Neural cell (in vitro differentiated cells): ENCODE data around the gene COL6A5. TPM values are rescaled to one million over a fixed set of nuclear protein-coding genes. Genes with fewer than 3 reads are reported as not detected.

Experiments used
- H2AFZ ChIP-seq: fragments of 200-600, 300-800 bp; sonication (generic), shearing (Covaris generic); 2 replicates; pipeline ENCODE4 v1.6.0; 2014; ENCODE audit warnings: low read depth, mild to moderate bottlenecking, antibody characterized with exemption, low read length, moderate library complexity
- H3F3A ChIP-seq: fragments of 200-600 bp; shearing (Covaris generic); 2 replicates; pipeline ENCODE4 v1.6.1; 2016; ENCODE audit warnings: mild to moderate bottlenecking, moderate library complexity, mixed read lengths, antibody characterized with exemption, low read length; ENCODE audit not compliant: insufficient read depth, poor library complexity, severe bottlenecking
- H3K27ac ChIP-seq: fragments of 200-600, 300-800 bp; sonication (generic), shearing (Covaris generic); 2 replicates; pipeline ENCODE4 v1.5.1; 2014; ENCODE audit warnings: mild to moderate bottlenecking, low read length, moderate library complexity
- H3K27me3 ChIP-seq: fragments of 300-800, 200-600 bp; sonication (generic), shearing (Covaris generic); 2 replicates; pipeline ENCODE4 v1.6.0; 2014; ENCODE audit warnings: mild to moderate bottlenecking, low read depth, low read length, moderate library complexity; ENCODE audit not compliant: insufficient read depth
- H3K36me3 ChIP-seq: fragments of 300-800, 200-600 bp; sonication (generic), shearing (Covaris generic); 2 replicates; pipeline ENCODE4 v1.5.1; 2014; ENCODE audit warnings: mild to moderate bottlenecking, antibody characterized with exemption, low read length, moderate library complexity; ENCODE audit not compliant: insufficient read depth
- H3K4me2 ChIP-seq: fragments of 300-800, 200-600 bp; sonication (generic), shearing (Covaris generic); 2 replicates; pipeline ENCODE4 v1.6.0; 2014; ENCODE audit warnings: mild to moderate bottlenecking, low read length
- H3K4me3 ChIP-seq: fragments of 300-800, 200-600 bp; sonication (generic), shearing (Covaris generic); 2 replicates; pipeline ENCODE4 v1.5.1; 2014; ENCODE audit warnings: mild to moderate bottlenecking, low read length, moderate library complexity
- H3K79me2 ChIP-seq: fragments of 200-600 bp; shearing (Covaris generic); replicated peaks from 2 replicates; pipeline ENCODE4 v1.6.0; 2014; ENCODE audit warnings: mild to moderate bottlenecking, low read length, moderate library complexity; ENCODE audit not compliant: insufficient read depth
- H3K9ac ChIP-seq: fragments of 300-800, 200-600 bp; sonication (generic), shearing (Covaris generic); 2 replicates; pipeline ENCODE4 v1.6.1; 2016; ENCODE audit warnings: mild to moderate bottlenecking, low read length, mixed read lengths
- H3K9me2 ChIP-seq: fragments of 200-600 bp; shearing (Covaris generic); 2 replicates; pipeline ENCODE4 v1.6.1; 2016; ENCODE audit warnings: mild to moderate bottlenecking, low read length, mixed read lengths; ENCODE audit not compliant: insufficient read depth
- H3K9me3 ChIP-seq: fragments of 200-600, 300-800 bp; sonication (generic), shearing (Covaris generic); 2 replicates; pipeline ENCODE4 v1.6.1; 2016; ENCODE audit warnings: mild to moderate bottlenecking, mixed run types, low read length, moderate library complexity, mixed read lengths
- H4K20me1 ChIP-seq: fragments of 200-600 bp; shearing (Covaris generic); 2 replicates; pipeline ENCODE4 v1.6.1; 2016; ENCODE audit warnings: mild to moderate bottlenecking, mixed run types; ENCODE audit not compliant: insufficient read depth
- CTCF ChIP-seq: fragments of 450-650 bp; IDR thresholded peaks from 2 replicates; pipeline ENCODE4 v1.5.1; 2014; ENCODE audit warnings: antibody characterized with exemption, mild to moderate bottlenecking, moderate library complexity; ENCODE audit not compliant: poor library complexity, severe bottlenecking
- EP300 ChIP-seq: fragments of 450-650 bp; conservative IDR thresholded peaks from 2 replicates; pipeline ENCODE4 v1.6.1; 2014; ENCODE audit warnings: antibody characterized with exemption, mild to moderate bottlenecking, moderate library complexity; ENCODE audit not compliant: poor library complexity, severe bottlenecking
- EZH2 ChIP-seq: fragments of 200-600, 300-800 bp; shearing (Covaris generic), sonication (generic); IDR thresholded peaks from 2 replicates; pipeline ENCODE4 v1.6.1; 2014; ENCODE audit warnings: antibody characterized with exemption, low read length, borderline replicate concordance, mild to moderate bottlenecking; ENCODE audit not compliant: insufficient read depth, poor library complexity, severe bottlenecking
- MXI1 ChIP-seq: fragments of 450-650 bp; conservative IDR thresholded peaks from 2 replicates; pipeline ENCODE4 v1.6.1; 2014; ENCODE audit warnings: antibody characterized with exemption, mild to moderate bottlenecking; ENCODE audit not compliant: poor library complexity, severe bottlenecking
- POLR2AphosphoS5 ChIP-seq: IDR thresholded peaks from 2 replicates; pipeline ENCODE4 v1.6.1; 2012
- RAD21 ChIP-seq: fragments of 450-650 bp; conservative IDR thresholded peaks from 2 replicates; pipeline ENCODE4 v1.6.1; 2014; ENCODE audit warnings: antibody characterized with exemption, mild to moderate bottlenecking, moderate library complexity
- REST ChIP-seq: IDR thresholded peaks from 2 replicates; pipeline ENCODE4 v1.6.1; 2012; ENCODE audit warnings: borderline replicate concordance
- SMC3 ChIP-seq: fragments of 450-650 bp; conservative IDR thresholded peaks from 2 replicates; pipeline ENCODE4 v1.6.1; 2014; ENCODE audit warnings: antibody characterized with exemption, mild to moderate bottlenecking, moderate library complexity; ENCODE audit not compliant: poor library complexity
- TAF1 ChIP-seq: IDR thresholded peaks from 2 replicates; pipeline ENCODE4 v1.6.1; 2012; ENCODE audit warnings: low read depth
- polyA plus RNA-seq: library from polyadenylated mRNA; depleted of rRNA; stranded (reverse); fragments of >200 nt; gene quantifications from 2 replicates; pipeline ENCODE4 v1.2.3, GENCODE V29; 2014

Gene COL6A5
- polyA plus RNA-seq, 1 donor from 2014 or later, result not detected

GRCh38 chr3:130515755-130516154, 170.3 kb downstream of the COL6A5 start:
- peaks cover 36% of the 10 kb centered on the region for H3K27me3 ChIP-seq

GRCh38 chr3:130516645-130517512, 171.4 kb downstream of the COL6A5 start, which contains the start of gene COL6A6:
COL6A6 (plus strand) TSS chr3:130517177; CDS start chr3:130560365, 43,188 bp downstream.
- no peak within 1 kb of the TSS for H3K27ac ChIP-seq
- no peaks in the 10 kb centered on the region for H3K79me2 ChIP-seq
- H3F3A ChIP-seq, result no peaks in the 10 kb centered on the region
- H3K9ac ChIP-seq, result no peak within 1 kb of the TSS
- no peaks in the 10 kb centered on the region for H3K36me3 ChIP-seq
- peaks cover 36% of the 10 kb centered on the region for H3K27me3 ChIP-seq
- H4K20me1 ChIP-seq, result no peaks in the 10 kb centered on the region
- no peaks in the 10 kb centered on the region for H3K9me2 ChIP-seq
- H2AFZ ChIP-seq, result no peak within 1 kb of the TSS
- H3K4me3 ChIP-seq, result peak within 1 kb of the TSS; percentile 57
- TF ChIP-seq EP300, result no peak
- no peak for TF ChIP-seq EZH2
- TF ChIP-seq CTCF, result no peak
- no peak for TF ChIP-seq REST
- no peak for TF ChIP-seq RAD21
- no peak for TF ChIP-seq SMC3
- TF ChIP-seq MXI1, result no peak
- TF ChIP-seq POLR2AphosphoS5, result no peak
- TF ChIP-seq TAF1, result no peak
- no peak within 1 kb of the TSS for H3K4me2 ChIP-seq
- H3K9me3 ChIP-seq, result peaks cover 3% of the 10 kb centered on the region

More at GRCh38 chr3:130515755-130516154, 170.3 kb downstream of the COL6A5 start:
- H3K36me3 ChIP-seq, result no peaks in the 10 kb centered on the region
- no peaks in the 10 kb centered on the region for H3F3A ChIP-seq
- H3K9ac ChIP-seq, result no peak overlapping the region
- H3K79me2 ChIP-seq, result no peaks in the 10 kb centered on the region
- H3K9me2 ChIP-seq, result no peaks in the 10 kb centered on the region
- H4K20me1 ChIP-seq, result no peaks in the 10 kb centered on the region
- H3K9me3 ChIP-seq, result peaks cover 3% of the 10 kb centered on the region
- no peak overlapping the region for H2AFZ ChIP-seq
- no peak for TF ChIP-seq REST
- no peak for TF ChIP-seq TAF1
- TF ChIP-seq EP300, result no peak
- no peak for TF ChIP-seq SMC3
- TF ChIP-seq MXI1, result no peak
- no peak for TF ChIP-seq EZH2
- TF ChIP-seq RAD21, result no peak
- no peak for TF ChIP-seq POLR2AphosphoS5
- H3K4me3 ChIP-seq, result no peak overlapping the region
- H3K27ac ChIP-seq, result no peak overlapping the region
- H3K4me2 ChIP-seq, result no peak overlapping the region
